Loucy (cell line): ENCODE measurements around the gene C2orf68.

Source experiments
- H2AFZ ChIP-seq: fragments of 200-600 bp; sonication (generic); 2 replicates; pipeline ENCODE4 v1.6.0; 2016; ENCODE audit warnings: antibody characterized with exemption, mild to moderate bottlenecking, low read length, moderate library complexity
- H3F3A ChIP-seq: fragments of 200-600 bp; 2 replicates; pipeline ENCODE4 v1.6.0; 2016; ENCODE audit warnings: antibody characterized with exemption, low read depth, mild to moderate bottlenecking
- H3K27me3 ChIP-seq: fragments of 200-600 bp; sonication (generic); 2 replicates; pipeline ENCODE4 v1.6.1; 2014; ENCODE audit warnings: low read length, mild to moderate bottlenecking; ENCODE audit not compliant: insufficient read depth, poor library complexity, severe bottlenecking
- H3K36me3 ChIP-seq: fragments of 200-600 bp; sonication (generic); 2 replicates; pipeline ENCODE4 v1.6.1; 2016; ENCODE audit warnings: low read length; ENCODE audit not compliant: insufficient read depth
- H3K4me1 ChIP-seq: fragments of 200-600 bp; sonication (generic); 2 replicates; pipeline ENCODE4 v1.5.1; 2014; ENCODE audit warnings: low read length, mild to moderate bottlenecking; ENCODE audit not compliant: insufficient read depth, poor library complexity, severe bottlenecking
- H3K4me2 ChIP-seq: fragments of 200-600 bp; sonication (generic); 2 replicates; pipeline ENCODE4 v1.6.0; 2014; ENCODE audit warnings: antibody characterized with exemption, low read length, low read depth, mild to moderate bottlenecking; ENCODE audit not compliant: poor library complexity, severe bottlenecking
- H3K4me3 ChIP-seq: fragments of 200-600 bp; sonication (generic); 2 replicates; pipeline ENCODE4 v1.5.1; 2014; ENCODE audit warnings: low read length, mild to moderate bottlenecking, mixed read lengths; ENCODE audit not compliant: poor library complexity, severe bottlenecking
- H3K79me2 ChIP-seq: fragments of 200-600 bp; sonication (generic); 2 replicates; pipeline ENCODE4 v1.6.1; 2014; ENCODE audit warnings: low read length; ENCODE audit not compliant: insufficient read depth
- H3K9ac ChIP-seq: fragments of 200-600 bp; sonication (generic); 2 replicates; pipeline ENCODE4 v1.6.0; 2014; ENCODE audit warnings: mild to moderate bottlenecking, low read depth, low read length, moderate library complexity; ENCODE audit not compliant: poor library complexity, severe bottlenecking
- H3K9me2 ChIP-seq: fragments of 200-600 bp; sonication (generic); replicated peaks from 2 replicates; pipeline ENCODE4 v1.6.1; 2016; ENCODE audit warnings: low read depth, low read length, mixed read lengths
- H3K9me3 ChIP-seq: fragments of 200-600 bp; sonication (generic); 2 replicates; pipeline ENCODE4 v1.6.1; 2014; ENCODE audit warnings: mild to moderate bottlenecking, antibody characterized with exemption, low read length, low read depth; ENCODE audit not compliant: insufficient read depth
- H4K20me1 ChIP-seq: fragments of 200-600 bp; sonication (generic); 2 replicates; pipeline ENCODE4 v1.6.0; 2014; ENCODE audit warnings: antibody characterized with exemption, low read length, mild to moderate bottlenecking; ENCODE audit not compliant: insufficient read depth, poor library complexity, severe bottlenecking
- EZH2phosphoT487 ChIP-seq: fragments of 200-600 bp; IDR thresholded peaks from 2 replicates; pipeline ENCODE4 v1.6.1; 2018; ENCODE audit warnings: antibody characterized with exemption, mild to moderate bottlenecking, moderate library complexity, borderline replicate concordance
- TF ChIP-seq, protein P1 (sequence below): fragments of 200-600 bp; sonication (generic); conservative IDR thresholded peaks from 2 replicates; pipeline ENCODE4 v1.5.1; 2014; ENCODE audit warnings: mild to moderate bottlenecking, antibody characterized with exemption, low read length

C2orf68 gene

DNA sequence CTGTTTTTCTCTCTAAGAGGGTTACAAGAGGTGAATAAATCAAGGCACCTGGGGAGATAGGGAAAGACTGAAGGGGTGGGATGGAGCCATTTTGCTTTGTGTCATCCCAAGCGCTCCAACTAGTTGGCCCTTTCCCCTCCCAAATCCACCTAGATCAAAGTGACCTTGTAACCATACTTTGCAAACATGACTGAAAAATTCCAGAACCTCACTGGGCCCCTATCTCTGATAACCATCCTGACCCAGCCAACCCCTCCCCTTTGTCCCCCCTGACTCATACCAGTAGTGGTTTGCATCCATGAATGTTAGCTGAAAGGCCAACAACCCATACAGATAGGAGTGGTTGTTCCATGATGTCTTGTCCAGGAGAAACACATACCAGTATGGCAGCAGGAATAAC lies 53.7 kb downstream of the C2orf68 start:
- no peaks in the 10 kb centered on the region for H3K9me3 ChIP-seq
- peaks cover 20% of the 10 kb centered on the region; the same call in 1 of the 2 replicates for H3K36me3 ChIP-seq
- no peak overlapping the region for H3K9ac ChIP-seq
- TF ChIP-seq EZH2phosphoT487: no peak
- TF ChIP-seq, protein P1, sequence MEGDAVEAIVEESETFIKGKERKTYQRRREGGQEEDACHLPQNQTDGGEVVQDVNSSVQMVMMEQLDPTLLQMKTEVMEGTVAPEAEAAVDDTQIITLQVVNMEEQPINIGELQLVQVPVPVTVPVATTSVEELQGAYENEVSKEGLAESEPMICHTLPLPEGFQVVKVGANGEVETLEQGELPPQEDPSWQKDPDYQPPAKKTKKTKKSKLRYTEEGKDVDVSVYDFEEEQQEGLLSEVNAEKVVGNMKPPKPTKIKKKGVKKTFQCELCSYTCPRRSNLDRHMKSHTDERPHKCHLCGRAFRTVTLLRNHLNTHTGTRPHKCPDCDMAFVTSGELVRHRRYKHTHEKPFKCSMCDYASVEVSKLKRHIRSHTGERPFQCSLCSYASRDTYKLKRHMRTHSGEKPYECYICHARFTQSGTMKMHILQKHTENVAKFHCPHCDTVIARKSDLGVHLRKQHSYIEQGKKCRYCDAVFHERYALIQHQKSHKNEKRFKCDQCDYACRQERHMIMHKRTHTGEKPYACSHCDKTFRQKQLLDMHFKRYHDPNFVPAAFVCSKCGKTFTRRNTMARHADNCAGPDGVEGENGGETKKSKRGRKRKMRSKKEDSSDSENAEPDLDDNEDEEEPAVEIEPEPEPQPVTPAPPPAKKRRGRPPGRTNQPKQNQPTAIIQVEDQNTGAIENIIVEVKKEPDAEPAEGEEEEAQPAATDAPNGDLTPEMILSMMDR: no peak
- no peaks in the 10 kb centered on the region for H3K9me2 ChIP-seq
- peaks cover 50% of the 10 kb centered on the region for H3K79me2 ChIP-seq
- H2AFZ ChIP-seq: no peak overlapping the region
- no peaks in the 10 kb centered on the region for H3F3A ChIP-seq
- H4K20me1 ChIP-seq: peaks cover 4% of the 10 kb centered on the region
- peaks cover 13% of the 10 kb centered on the region for H3K4me1 ChIP-seq
- H3K27me3 ChIP-seq: no peaks in the 10 kb centered on the region
- H3K4me3 ChIP-seq: no peak overlapping the region
- no peak overlapping the region for H3K4me2 ChIP-seq

GRCh38 chr2:85557130-85557529 lies 54.7 kb downstream of the C2orf68 start:
- Histone ChIP-seq H3K36me3 (peaks cover 30% of the 10 kb centered on the region; the same call in 1 of the 2 replicates), H3K4me3 (no peak overlapping the region), H3K9ac (no peak overlapping the region), H3K9me2 (no peaks in the 10 kb centered on the region), H2AFZ (no peak overlapping the region), H3K79me2 (peaks cover 50% of the 10 kb centered on the region), H4K20me1 (peaks cover 4% of the 10 kb centered on the region), H3K9me3 (no peaks in the 10 kb centered on the region), H3K4me1 (peaks cover 13% of the 10 kb centered on the region), H3K27me3 (no peaks in the 10 kb centered on the region), H3K4me2 (no peak overlapping the region), H3F3A (no peaks in the 10 kb centered on the region)
- TF ChIP-seq EZH2phosphoT487: no peak
- TF ChIP-seq, protein P1: no peak
